ENCODE results near the gene RDX. TPM values are rescaled to one million over a fixed set of nuclear protein-coding genes. Genes with fewer than 3 reads are reported as not detected.

RDX gene
- total and polyA plus RNA-seq, 2 donors (not counting 1 experiment from before 2014, with no cell fraction given), result 4.4 to 34.8 TPM

GRCh38 chr11:110160437-110160836 is 136.0 kb downstream of the RDX start:
- Histone ChIP-seq H3K9me3 (ENCODE audit: control extremely low read depth in 1 of 3, control insufficient read depth in 2 of 3, insufficient read depth in 1 of 3, low read length in 2 of 3) (no peaks in the 10 kb centered on the region), H3K4me2 (replicated peaks; ENCODE audit: low read depth, low read length, poor library complexity, severe bottlenecking) (no peak overlapping the region), H3K27me3 (replicated peaks in 1 of 4; ENCODE audit: control extremely low read depth in 1 of 4, control insufficient read depth in 3 of 4, insufficient read depth in 4 of 4, low read length in 3 of 4) (no peaks in the 10 kb centered on the region), H3K36me3 (replicated peaks in 1 of 2; ENCODE audit: control extremely low read depth in 1 of 2, control insufficient read depth in 1 of 2, extremely low read depth in 1 of 2, insufficient read depth in 2 of 2, low read length in 1 of 2) (no peaks in the 10 kb centered on the region), H3K27ac (ENCODE audit: low read length in 2 of 2) (no peak overlapping the region), H3K9ac (ENCODE audit: low read length) (no peak overlapping the region), H3K4me1 (ENCODE audit: control insufficient read depth in 2 of 2, insufficient read depth in 2 of 2, low read length in 2 of 2) (no peaks in the 10 kb centered on the region), H3K79me2 (ENCODE audit: control insufficient read depth, insufficient read depth, low read length) (no peaks in the 10 kb centered on the region), H3K4me3 (ENCODE audit: control extremely low read depth in 1 of 5, extremely low read depth in 1 of 5, insufficient read depth in 1 of 5, low read depth in 2 of 5, low read length in 4 of 5) (no peak overlapping the region), H2AFZ (ENCODE audit: insufficient read depth, low read depth, low read length, poor library complexity, severe bottlenecking) (no peak overlapping the region), H4K20me1 (ENCODE audit: control insufficient read depth, insufficient read depth, low read length, poor library complexity, severe bottlenecking) (no peaks in the 10 kb centered on the region)
- ChIA-PET POLR2A (no interaction called here), CTCF (no interaction called here)
- ATAC-seq (ENCODE audit: low read depth) (no peak), DNase-seq (no peak)
- intact Hi-C loops (cut with micrococcal nuclease), result no loop called here
- Mint-ChIP-seq H3K4me1 (no peaks in the 10 kb centered on the region), H3K27ac (no peak overlapping the region), H3K27me3 (peaks cover 5% of the 10 kb centered on the region), H3K9me3 (ENCODE audit: insufficient read depth) (no peaks in the 10 kb centered on the region), H3K4me3 (no peak overlapping the region)
- TF ChIP-seq EZH2 (IDR thresholded peaks at IDR 0.05; ENCODE audit: borderline replicate concordance, insufficient read depth, low read depth, low read length, poor library complexity, severe bottlenecking) (no peak), CTCF (IDR thresholded peaks at IDR 0.05) (no peak)
- no CpG with 5 or more reads among the region's 2 CpGs for WGBS (ENCODE audit: insufficient coverage)

GRCh38 chr11:110160016-110160415 is 136.4 kb downstream of the RDX start:
- H3K27me3 Mint-ChIP-seq, result peaks cover 5% of the 10 kb centered on the region
- TF ChIP-seq EZH2 (IDR thresholded peaks at IDR 0.05; ENCODE audit: borderline replicate concordance, insufficient read depth, low read depth, low read length, poor library complexity, severe bottlenecking) (no peak), CTCF (IDR thresholded peaks at IDR 0.05) (no peak)
- Histone ChIP-seq H3K27ac (ENCODE audit: low read length in 2 of 2) (no peak overlapping the region), H3K9ac (ENCODE audit: low read length) (no peak overlapping the region), H3K4me1 (ENCODE audit: control insufficient read depth in 2 of 2, insufficient read depth in 2 of 2, low read length in 2 of 2) (no peaks in the 10 kb centered on the region), H3K9me3 (ENCODE audit: control extremely low read depth in 1 of 3, control insufficient read depth in 2 of 3, insufficient read depth in 1 of 3, low read length in 2 of 3) (no peaks in the 10 kb centered on the region), H3K36me3 (replicated peaks in 1 of 2; ENCODE audit: control extremely low read depth in 1 of 2, control insufficient read depth in 1 of 2, extremely low read depth in 1 of 2, insufficient read depth in 2 of 2, low read length in 1 of 2) (no peaks in the 10 kb centered on the region), H3K4me2 (replicated peaks; ENCODE audit: low read depth, low read length, poor library complexity, severe bottlenecking) (no peak overlapping the region), H4K20me1 (ENCODE audit: control insufficient read depth, insufficient read depth, low read length, poor library complexity, severe bottlenecking) (no peaks in the 10 kb centered on the region), H3K4me3 (ENCODE audit: control extremely low read depth in 1 of 5, extremely low read depth in 1 of 5, insufficient read depth in 1 of 5, low read depth in 2 of 5, low read length in 4 of 5) (no peak overlapping the region), H3K27me3 (replicated peaks in 1 of 4; ENCODE audit: control extremely low read depth in 1 of 4, control insufficient read depth in 3 of 4, insufficient read depth in 4 of 4, low read length in 3 of 4) (no peaks in the 10 kb centered on the region), H3K79me2 (ENCODE audit: control insufficient read depth, insufficient read depth, low read length) (no peaks in the 10 kb centered on the region), H2AFZ (ENCODE audit: insufficient read depth, low read depth, low read length, poor library complexity, severe bottlenecking) (no peak overlapping the region)
- ATAC-seq (ENCODE audit: low read depth), result no peak
- H3K4me3 Mint-ChIP-seq, result no peak overlapping the region
- intact Hi-C loops (cut with micrococcal nuclease), result no loop called here
- H3K4me1 Mint-ChIP-seq, result no peaks in the 10 kb centered on the region
- POLR2A ChIA-PET, result no interaction called here
- H3K27ac Mint-ChIP-seq, result no peak overlapping the region
- H3K9me3 Mint-ChIP-seq (ENCODE audit: insufficient read depth), result no peaks in the 10 kb centered on the region
- CTCF ChIA-PET, result interaction anchor here (0.9 kb wide), 1 partner anchor 274 kb away, joined by 3 read pairs; no protein-coding TSS in a partner anchor
- no CpG with 5 or more reads among the region's 3 CpGs for WGBS (ENCODE audit: insufficient coverage)
- no peak for DNase-seq
